NCI-H526 (cell line): Measurements from ENCODE around the gene PTGDR.

ENCODE experiments used
- DNase-seq, 2 experiments: peaks; one replicate each; lab custom pipeline; 2025; lab: John Stamatoyannopoulos, UW

Gene PTGDR, protein sequence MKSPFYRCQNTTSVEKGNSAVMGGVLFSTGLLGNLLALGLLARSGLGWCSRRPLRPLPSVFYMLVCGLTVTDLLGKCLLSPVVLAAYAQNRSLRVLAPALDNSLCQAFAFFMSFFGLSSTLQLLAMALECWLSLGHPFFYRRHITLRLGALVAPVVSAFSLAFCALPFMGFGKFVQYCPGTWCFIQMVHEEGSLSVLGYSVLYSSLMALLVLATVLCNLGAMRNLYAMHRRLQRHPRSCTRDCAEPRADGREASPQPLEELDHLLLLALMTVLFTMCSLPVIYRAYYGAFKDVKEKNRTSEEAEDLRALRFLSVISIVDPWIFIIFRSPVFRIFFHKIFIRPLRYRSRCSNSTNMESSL

DNA sequence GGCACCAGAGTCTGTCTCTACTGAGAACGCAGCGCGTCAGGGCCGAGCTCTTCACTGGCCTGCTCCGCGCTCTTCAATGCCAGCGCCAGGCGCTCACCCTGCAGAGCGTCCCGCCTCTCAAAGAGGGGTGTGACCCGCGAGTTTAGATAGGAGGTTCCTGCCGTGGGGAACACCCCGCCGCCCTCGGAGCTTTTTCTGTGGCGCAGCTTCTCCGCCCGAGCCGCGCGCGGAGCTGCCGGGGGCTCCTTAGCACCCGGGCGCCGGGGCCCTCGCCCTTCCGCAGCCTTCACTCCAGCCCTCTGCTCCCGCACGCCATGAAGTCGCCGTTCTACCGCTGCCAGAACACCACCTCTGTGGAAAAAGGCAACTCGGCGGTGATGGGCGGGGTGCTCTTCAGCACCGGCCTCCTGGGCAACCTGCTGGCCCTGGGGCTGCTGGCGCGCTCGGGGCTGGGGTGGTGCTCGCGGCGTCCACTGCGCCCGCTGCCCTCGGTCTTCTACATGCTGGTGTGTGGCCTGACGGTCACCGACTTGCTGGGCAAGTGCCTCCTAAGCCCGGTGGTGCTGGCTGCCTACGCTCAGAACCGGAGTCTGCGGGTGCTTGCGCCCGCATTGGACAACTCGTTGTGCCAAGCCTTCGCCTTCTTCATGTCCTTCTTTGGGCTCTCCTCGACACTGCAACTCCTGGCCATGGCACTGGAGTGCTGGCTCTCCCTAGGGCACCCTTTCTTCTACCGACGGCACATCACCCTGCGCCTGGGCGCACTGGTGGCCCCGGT, at the start of gene PTGDR:
TSS of gene PTGDR (plus strand) at position 198 of the 778 bp plus-strand sequence. CDS start at position 315, 117 bp downstream.
- DNase-seq, result peak in 1 of 2 experiments; percentile 38

DNA sequence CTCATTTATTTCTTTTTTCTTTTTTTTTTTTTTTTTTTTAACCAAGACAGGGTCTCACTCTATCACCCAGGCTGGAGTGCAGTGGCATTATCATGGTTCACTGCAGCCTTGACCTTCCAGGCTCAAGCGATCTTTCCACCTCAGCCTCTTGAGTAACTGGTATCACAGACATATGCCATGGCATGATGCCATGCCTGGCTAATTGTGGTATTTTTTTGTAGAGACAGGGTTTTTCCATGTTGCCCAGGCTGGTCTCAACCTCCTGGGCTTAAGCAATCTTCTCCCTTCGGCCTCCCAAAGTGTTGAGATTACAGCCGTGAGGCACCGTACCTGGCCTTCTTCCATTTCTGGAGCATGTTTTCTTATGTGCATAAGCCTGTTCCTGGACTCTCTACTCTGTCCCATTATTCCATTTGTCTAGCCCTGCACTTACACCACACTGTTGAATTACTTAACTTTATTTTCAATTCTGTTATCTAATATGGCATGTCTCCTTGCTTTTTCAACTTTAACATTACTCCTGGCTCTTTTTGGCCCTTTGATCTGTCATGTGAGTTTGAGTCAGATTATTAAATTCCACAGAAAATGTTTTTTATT, 47.9 kb upstream of the PTGDR start:
- no peak for DNase-seq

DNA sequence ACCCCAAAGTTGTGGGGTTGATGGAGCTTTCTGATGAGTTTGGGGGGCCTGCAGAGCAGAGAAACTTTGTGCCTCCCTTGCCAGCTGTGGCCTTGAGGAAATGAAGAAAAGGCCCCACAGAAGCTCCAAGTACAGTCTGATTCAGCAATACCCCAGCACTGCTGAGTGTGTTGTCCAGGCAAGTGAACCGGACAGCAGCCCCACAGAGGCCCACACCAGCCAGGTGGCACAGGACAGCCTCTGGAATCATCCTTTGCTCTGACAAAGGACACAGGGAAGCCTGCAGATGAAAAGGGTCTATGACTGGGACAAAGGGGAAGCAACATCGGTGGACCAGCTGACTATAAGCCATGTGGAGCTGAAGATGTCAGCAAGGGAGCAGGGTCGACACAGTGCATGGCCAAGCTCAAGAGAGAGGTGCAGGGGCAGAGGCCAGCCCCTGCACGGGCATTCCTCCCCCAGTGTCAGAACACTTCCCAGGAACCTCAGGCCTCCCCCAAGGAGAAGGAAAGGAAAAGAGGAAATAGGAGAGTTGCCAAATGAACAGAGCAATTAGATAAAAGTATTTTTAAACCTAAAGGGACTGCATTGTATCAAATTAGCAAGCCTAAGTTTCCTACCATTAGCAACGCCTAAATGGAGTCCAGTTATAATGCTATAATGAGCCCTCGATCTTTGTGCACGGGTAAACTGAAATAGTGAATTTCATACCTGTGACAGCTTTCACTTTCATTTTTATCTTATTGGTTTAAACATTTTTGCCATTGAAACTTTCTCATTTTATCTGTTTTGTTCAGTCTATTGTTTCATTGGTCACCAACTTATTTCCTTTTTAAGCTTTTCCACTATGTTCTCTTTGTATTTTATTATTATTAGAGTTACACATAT, 46.3 kb upstream of the PTGDR start:
- no peak for DNase-seq

DNA sequence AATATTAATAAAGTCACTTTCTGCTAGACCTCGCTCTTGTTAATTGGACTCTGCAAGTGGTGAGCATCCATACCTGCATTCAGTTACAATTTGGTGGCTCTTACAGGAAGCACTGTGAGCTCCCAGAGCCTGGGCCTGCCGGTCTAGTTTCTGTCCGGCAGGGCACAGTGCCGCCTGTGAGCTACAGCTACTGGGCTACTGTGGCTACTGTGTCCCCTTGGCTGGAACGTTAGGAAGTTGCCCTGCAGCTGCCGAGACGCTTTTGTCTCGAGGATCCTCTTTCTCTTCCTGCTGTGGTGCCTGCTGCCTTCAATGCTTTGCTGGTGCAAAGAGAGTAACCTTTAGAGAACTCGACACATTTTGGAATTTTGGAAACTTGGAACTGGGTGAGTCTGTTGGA, 44.6 kb upstream of the PTGDR start:
- DNase-seq, result no peak

DNA sequence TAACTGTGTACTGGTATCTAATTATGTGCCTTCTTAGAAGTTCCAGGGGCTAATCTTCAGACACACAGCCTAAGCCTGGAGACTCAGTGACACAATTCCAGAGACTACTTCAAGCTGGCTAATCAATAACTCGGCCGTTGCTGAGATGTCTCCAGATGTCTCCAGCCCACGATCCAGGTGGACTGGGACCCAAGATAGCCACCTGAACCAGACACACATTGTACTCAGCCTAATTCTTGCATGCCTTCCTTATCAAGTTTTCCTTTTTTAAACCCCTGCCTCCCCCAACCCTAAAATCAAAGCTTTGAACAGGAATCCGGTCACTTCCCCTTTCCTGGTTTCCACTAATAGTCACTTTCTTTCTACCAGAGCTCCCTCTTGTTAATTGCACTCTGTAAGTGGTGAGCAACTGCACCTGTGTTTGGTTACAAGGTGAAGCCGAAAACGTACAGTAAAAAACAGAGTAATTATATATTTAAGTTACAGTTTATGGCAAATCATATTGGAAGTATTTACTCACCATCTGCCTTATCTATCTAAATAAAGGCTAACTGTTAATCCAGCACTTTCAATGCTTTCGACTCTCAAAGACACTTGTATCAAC, 39.8 kb upstream of the PTGDR start:
- DNase-seq, result no peak

DNA sequence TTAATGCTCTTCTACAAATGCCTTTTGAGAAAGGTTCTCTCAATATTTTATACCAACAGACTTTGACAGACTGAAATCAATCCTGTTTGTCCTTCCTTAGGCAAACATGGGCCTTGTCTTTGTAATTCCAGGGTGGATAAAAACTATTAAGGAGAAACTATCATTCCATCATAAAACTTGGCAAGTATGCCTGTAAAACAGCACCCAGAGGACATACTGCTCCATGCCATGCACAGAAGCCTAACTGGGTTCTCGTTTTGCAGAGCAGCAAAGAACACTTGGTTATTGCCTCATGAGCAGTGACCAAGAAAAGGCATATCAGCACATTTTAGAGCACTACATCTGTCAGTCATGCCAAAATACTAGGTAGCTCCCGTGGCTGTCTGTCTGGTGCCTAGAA, 33.8 kb upstream of the PTGDR start:
- DNase-seq, result no peak

DNA sequence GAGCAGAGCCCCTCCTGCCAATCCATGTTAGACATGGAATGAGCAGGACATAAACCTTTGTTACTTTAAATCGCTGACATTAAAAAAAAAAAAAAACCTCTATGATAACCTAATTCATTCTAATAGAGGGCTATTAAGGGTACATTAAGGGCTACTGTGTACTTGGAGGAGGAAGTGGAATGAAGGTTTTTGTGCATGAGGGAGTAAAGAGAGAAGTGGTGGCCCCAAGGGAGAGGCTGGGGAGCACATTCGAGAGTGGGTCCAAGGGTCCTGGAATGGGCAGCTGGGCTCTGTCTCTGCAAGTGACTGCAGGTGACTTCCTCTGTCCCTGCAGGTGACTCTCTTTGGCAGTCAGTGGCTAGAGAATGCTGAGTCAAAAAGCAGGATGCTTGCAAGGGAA, 32.1 kb upstream of the PTGDR start:
- no peak for DNase-seq

DNA sequence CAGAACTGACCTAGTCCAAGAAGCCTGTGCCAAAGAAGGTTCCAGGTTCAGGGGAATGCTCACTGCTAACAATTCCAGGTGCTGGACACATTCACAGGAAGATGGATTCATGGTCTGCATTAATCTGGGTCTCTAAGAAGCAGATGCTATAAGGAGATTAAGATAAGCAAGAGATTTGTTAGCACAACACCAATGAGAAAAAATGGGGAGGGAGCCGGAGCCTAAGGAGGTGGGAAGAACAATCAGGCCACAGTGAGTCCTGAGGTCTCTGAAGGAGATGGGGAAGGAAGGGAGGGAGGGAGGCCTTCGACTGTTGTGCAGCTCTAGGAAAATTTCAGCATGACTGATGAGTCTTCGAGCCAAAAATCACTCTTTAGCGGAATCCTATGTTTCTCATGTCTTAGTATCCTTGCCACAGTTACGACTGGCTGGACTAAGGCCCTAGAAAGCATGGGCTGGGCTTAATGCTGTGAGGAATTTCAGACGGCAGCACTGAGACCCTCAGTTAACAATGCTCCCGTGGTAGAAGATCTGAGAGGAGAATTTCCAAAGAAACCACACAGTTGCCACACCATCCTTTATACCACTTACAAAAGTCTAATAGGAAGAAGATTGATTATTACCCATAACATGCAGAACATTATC, 31.5 kb upstream of the PTGDR start:
- DNase-seq, result no peak

DNA sequence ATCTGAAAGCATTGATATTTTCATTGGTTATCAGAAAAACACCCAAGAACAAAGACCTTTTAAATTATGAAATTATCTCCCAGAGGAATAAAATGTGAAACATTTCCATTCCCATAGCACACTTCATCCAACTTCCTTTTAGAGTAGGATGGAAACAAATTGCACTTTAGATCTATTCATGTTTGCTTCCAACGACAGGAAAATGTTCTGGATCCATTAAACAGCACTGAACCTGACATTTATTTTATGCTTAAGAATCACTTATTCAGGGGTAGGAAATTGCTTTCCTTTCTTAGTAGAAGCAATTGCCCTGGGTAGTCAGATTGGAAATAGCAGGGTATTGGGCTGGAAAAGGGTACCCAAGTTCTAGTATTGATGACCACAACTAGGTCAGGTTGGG, 28.8 kb upstream of the PTGDR start:
- no peak for DNase-seq

DNA sequence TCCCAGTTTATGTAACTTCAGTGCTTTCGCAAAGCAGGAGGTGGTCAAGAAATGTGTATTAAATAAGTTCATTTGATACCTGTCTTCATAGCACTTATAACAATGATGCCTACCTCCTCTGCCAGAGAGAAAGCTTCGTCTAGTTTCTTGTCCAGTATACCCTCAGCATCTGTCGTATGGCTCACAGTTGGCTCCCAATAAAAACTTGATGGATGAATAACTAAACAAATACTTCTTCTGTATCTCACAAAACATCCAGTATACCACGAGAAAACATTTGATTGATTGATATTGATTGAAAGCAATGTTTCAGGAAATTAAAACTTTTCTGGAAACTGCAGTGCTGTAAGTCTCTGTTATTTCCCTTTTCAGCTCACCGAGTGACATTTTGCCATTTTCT, 26.9 kb upstream of the PTGDR start:
- DNase-seq, result no peak

DNA sequence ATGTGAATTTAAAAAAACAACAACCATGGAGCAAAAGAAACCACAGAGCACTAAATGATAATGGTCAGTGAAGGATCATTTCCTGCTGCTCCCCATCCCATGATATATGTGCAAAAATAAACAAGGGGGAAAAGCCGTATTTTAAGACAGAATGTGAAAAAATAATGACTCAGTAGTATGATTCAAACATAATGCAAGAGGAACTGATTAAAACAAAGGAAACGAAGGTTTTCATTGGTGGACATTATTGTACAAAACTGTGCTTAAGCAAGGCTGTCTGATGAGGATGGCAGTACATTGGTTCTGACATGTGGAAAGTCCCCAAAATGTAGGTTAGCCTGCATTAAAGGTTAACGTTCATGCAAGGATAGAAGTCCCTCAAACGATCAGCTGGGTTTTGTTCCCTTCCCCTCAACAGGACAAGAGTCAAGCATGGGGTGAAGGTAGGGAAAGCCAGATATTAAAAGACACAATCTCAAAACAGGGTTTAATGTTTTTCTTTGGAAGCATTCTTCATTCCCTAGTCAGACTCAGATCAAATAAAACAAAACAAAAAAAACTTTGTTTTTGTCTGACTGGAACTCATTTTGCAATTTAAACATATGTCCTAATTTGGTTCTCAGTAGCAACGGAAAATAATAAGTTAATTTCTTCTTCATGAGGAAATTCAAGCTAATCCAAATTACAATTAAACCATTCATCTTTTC, 26.3 kb upstream of the PTGDR start:
- DNase-seq, result no peak

DNA sequence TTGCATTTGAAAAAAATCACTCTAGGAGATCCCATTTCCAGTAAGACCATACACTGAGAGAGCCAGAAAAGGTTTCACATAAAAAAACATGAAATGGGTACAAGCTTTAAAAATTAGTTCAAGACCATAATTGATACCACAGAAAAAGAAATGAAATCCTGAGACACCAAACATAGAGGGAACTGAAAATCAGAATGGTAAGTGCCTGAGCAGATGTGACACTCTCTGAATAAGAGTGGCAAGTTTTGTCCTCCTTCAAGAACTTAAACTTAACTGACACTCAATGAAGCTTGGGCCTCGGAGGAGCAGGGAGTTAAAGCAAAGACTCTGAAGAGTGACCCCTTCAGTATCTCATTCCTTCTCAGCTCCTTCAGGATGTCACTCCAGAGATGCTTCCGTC, 23.2 kb upstream of the PTGDR start:
- DNase-seq, result no peak

DNA sequence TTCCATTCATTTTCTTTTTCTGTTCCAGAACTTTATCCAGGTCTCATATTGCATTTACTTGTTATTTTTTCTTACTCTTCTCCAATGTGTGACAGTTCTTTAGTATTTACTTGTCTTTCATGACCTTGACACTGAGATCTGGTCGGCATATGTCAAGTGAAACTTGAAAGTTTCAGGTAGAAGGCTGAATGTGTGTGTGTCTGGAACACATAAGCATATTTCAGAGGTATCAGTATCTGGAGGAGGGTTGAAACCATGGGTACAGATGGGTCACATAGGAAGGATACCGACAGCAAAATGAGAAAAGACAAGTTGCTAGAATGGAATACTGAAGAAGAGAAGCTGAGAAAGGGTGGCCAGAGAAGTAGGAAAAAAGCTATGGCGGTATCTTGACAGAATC, 22.5 kb upstream of the PTGDR start:
- DNase-seq, result no peak

DNA sequence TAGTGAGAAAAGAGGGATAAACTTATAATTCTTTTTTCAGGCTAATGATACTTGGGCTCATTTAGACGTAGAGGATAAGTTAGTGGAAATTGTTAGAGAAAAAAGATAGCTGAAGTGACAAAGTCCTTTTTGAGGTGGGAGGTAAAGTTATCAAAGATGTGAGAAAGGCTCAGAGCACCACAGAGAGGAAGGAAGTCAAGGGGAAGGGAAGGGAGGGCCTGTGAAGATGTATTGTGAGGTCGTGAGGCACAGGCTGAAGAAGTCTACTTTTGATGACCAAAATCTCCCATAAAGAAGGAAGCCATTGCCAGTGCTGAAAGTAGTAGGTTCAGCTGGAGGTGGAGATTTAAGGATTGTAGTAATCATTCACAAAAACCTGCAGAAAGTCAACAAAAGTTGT, 19.4 kb upstream of the PTGDR start:
- DNase-seq, result no peak

DNA sequence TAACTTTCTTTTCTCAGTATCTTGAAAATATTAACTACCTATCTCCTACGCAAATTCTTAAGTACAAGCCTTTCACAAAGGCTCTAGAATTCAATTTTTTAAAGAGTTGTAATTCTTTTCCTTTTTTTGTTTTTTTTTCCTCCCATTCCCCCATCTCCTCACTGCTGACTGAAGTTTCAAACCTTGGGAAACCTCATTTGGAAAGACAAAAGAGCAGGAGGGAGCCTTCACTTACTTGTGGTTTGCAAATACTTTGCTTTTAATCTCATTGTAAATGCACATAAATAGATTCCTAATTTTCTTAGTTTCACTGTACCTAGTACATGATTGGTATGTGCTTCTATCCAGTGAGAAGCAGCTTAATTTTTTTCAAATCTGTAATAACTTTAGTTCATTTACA, 15.8 kb upstream of the PTGDR start:
- DNase-seq, result no peak

DNA sequence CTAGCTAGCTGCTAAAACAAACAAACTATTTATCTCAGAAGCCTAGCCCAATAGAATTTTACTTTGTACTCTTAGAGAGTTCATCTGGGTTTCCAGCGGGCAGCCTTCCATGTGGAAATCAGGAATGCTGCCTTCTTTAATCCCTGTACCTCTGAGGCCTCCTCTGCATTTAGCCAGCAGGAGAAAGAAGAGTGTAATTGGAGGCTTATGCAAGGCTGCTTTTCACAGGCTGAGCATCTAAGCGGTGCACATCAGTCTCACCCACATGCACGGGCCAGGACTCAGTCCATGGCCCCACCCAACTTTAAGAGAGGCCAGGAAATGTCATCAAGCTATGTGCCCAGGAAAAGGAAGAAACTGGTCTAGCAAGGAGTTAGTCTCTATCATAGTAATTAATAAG, 14.0 kb upstream of the PTGDR start:
- no peak for DNase-seq

DNA sequence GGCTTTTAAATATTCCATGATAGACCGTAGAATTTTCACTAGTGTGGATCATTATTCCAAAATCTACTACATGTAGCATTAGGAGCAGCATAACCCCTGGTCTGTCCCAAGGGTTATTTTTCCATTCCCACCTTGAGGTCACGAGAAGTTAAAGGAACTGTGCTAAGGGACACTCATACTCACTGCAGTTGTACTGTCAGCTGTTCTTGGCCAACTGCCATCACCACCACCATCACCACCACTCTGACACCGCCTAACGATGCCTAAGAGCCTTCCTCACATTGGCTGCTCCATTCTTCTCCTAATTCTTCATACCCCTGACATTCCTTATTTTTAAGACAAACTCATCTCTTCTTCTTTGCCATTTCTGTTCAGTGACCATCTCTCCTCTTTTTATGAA, 13.4 kb upstream of the PTGDR start:
- no peak for DNase-seq

DNA sequence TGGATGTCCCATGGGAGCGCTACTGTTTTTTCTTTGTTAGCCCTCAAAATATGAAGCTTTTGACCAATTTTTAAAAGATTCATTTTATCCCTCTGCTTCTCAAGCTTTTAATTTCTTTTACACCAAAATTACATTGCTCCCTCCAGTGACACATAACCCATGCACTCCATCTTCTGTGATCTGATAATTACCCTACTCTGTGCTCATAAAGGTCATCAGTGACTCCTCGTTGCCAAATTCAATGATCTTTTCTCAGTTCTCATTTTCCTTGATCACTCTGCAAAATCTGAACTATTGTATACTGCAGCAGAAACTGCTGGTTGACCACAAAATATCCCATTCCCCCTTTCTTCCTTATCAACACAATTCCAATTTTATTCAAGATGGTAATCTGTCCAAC, 8.7 kb upstream of the PTGDR start:
- no peak for DNase-seq

DNA sequence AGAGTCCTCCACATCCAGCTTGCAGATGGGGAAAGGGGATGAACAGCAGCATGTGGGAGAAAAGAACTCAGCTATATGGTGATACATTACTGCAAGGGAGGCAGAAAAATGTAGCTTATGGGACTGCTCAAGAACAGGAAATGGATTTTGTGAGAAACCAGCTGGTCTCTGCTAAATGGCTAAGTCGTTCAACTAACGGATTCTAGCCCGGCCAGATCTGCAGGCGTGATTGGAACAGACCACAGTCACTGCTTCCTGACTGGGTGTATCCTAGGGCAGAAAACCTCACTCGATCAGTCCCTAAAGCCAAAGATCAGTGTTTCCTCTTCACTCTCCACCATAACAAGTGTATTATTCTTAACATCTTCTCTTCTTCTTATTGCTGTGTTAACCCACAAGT, 8.1 kb upstream of the PTGDR start:
- DNase-seq, result no peak

DNA sequence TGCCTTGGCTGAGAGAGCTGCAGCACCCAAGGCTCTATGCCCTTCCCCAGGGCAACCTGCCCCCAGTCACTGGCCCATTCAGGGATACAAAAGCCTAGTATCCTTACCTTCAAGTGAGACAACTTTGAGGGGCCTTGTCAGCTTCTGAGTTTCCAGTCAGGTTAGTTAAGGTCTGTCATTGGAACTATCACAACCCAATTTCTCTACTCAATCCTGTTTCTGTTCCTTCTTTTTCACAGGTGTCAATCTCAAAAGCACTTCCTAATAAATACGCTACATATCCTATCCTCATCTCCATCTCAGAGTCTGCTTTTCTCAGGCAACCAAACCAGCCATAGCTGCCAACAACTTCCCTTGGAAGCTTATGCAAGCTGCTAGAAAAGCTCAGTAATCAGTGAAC, 4.9 kb upstream of the PTGDR start:
- DNase-seq, result no peak

DNA sequence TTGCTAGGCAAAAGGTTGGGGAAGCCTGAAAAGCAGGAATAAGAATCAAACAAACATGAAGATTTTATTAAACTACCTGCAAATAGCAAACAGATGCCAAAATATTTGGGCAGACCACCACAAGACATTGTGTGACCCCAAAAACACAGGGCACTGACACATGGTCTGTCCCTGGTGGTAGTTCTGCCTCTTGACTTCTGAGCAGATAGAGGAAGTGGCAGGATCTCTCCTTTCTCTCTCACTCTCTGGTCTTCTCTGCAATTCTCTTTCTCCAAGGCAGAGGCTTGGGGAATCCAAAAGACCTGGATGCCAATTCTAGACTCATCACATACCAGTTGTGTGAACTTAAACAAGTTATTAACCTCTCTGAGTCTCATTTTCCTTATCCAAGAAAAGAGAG, 4.3 kb upstream of the PTGDR start:
- no peak for DNase-seq
